Muscle of arm (tissue), 14 donors: Measurements from ENCODE around the gene OR10K2. TPM values are rescaled to one million over a fixed set of nuclear protein-coding genes. Genes with fewer than 3 reads are reported as not detected.
"Not testable (repeated sequence)": the region's sequence is repeated elsewhere in the genome, so short reads cannot be mapped to it uniquely, and the experiment has no call there.

Experiments used
- DNase-seq: peaks from one replicate; pipeline ENCODE4 v3.0.0-alpha.2; 2013
- long read RNA-seq, 11 donors: transcript quantifications; one replicate each; lab custom pipeline, GENCODE V29; 2026
- polyA plus RNA-seq, 12 donors: library from polyadenylated mRNA; unstranded; fragments of 120-200 nt; gene quantifications; one replicate each; pipeline ENCODE4 v1.2.1, GENCODE V29; 2013; ENCODE audit not compliant: insufficient read length in 12 of 12

Gene OR10K2
- not detected for polyA plus RNA-seq
- long read RNA-seq, donor 1 = 0 reads
- long read RNA-seq, donor 2 = 0 reads
- long read RNA-seq, donor 3 = 0 reads
- long read RNA-seq, donor 4 = 0 reads
- long read RNA-seq, donor 5 = 0 reads
- long read RNA-seq, donor 6 = 0 reads
- long read RNA-seq, donor 7 = 0 reads
- long read RNA-seq, donor 8 = 0 reads
- long read RNA-seq, donor 9 = 0 reads
- long read RNA-seq, donor 10 = 0 reads
- long read RNA-seq, donor 11, partial matches to known transcripts = 0 of 1 reads
- long read RNA-seq, donor 11, other reads (novel, unspliced or antisense) = 0 of 1 reads

- no peak for DNase-seq
Observed at GRCh38 chr1:158426137-158426536, at the start of gene OR10K2. OR10K2 (minus strand) TSS chr1:158426237; CDS start chr1:158420866, 5,371 bp downstream.

GRCh38 chr1:158471920-158472319, 45.9 kb upstream of the OR10K2 start, which contains the start of gene OR10R2:
OR10R2 (plus strand) TSS chr1:158472220; CDS start chr1:158472326, 106 bp downstream.
- DNase-seq = no peak

GRCh38 chr1:158461534-158461933, 35.5 kb upstream of the OR10K2 start, which contains the start of gene OR10K1:
OR10K1 (plus strand) TSS chr1:158461834; CDS start chr1:158465562, 3,728 bp downstream.
- no peak for DNase-seq

- DNase-seq = no peak
Observed at GRCh38 chr1:158458263-158458662, 32.2 kb upstream of the OR10K2 start.

GRCh38 chr1:158457246-158457645, 31.2 kb upstream of the OR10K2 start:
- DNase-seq = no peak

- DNase-seq = no peak
Observed at GRCh38 chr1:158454537-158454936, 28.5 kb upstream of the OR10K2 start.

- DNase-seq = no peak
Observed at GRCh38 chr1:158445376-158445775, 19.3 kb upstream of the OR10K2 start.

GRCh38 chr1:158434741-158435140, 8.7 kb upstream of the OR10K2 start:
- no peak for DNase-seq

- not testable (repeated sequence) for DNase-seq
Observed at GRCh38 chr1:158430163-158430562, 4.1 kb upstream of the OR10K2 start.

- DNase-seq = no peak
Observed at GRCh38 chr1:158425027-158425426, 1.0 kb downstream of the OR10K2 start.

GRCh38 chr1:158422212-158422611, 3.8 kb downstream of the OR10K2 start:
- DNase-seq = no peak

- DNase-seq = no peak
Observed at GRCh38 chr1:158417586-158417985, 8.5 kb downstream of the OR10K2 start.

GRCh38 chr1:158414651-158415345, 11.2 kb downstream of the OR10K2 start:
- no peak for DNase-seq

- DNase-seq = no peak
Observed at GRCh38 chr1:158407092-158407491, 18.9 kb downstream of the OR10K2 start.

GRCh38 chr1:158400871-158401270, 25.2 kb downstream of the OR10K2 start:
- DNase-seq = no peak

- no peak for DNase-seq
Observed at GRCh38 chr1:158398818-158399514, 27.1 kb downstream of the OR10K2 start, which contains the start of gene OR10T2. OR10T2 (minus strand) TSS chr1:158399466; CDS start chr1:158399466, 0 bp downstream.

- no peak for DNase-seq
Observed at GRCh38 chr1:158396646-158397045, 29.4 kb downstream of the OR10K2 start.

- no peak for DNase-seq
Observed at GRCh38 chr1:158393476-158393875, 32.6 kb downstream of the OR10K2 start.

GRCh38 chr1:158391099-158391498, 34.9 kb downstream of the OR10K2 start:
- no peak for DNase-seq

GRCh38 chr1:158390331-158390730, 35.7 kb downstream of the OR10K2 start:
- DNase-seq = no peak

GRCh38 chr1:158374860-158375259, 51.2 kb downstream of the OR10K2 start:
- no peak for DNase-seq

- not testable (repeated sequence) for DNase-seq
Observed at GRCh38 chr1:158374101-158374500, 51.9 kb downstream of the OR10K2 start.
